GM18511 (cell line): ENCODE results near the gene IQCE.
"Not testable (repeated sequence)": the region's sequence is repeated elsewhere in the genome, so short reads cannot be mapped to it uniquely, and the experiment has no call there.

Source experiments
- ATAC-seq: cut with Tn5 transposase; IDR thresholded peaks from one replicate; pipeline ENCODE4 v1.9.1; 2021; ENCODE audit warnings: mild to moderate bottlenecking, moderate library complexity; ENCODE audit not compliant: unreplicated experiment

The IQCE gene

GRCh38 chr7:2520761-2521290 lies 38.0 kb upstream of the IQCE start:
- no peak for ATAC-seq

GRCh38 chr7:2521341-2521745 lies 37.4 kb upstream of the IQCE start:
- ATAC-seq: no peak

- ATAC-seq: peak; percentile 26
These were observed 36.7 kb upstream of the IQCE start for GRCh38 chr7:2521952-2522591.

- no peak for ATAC-seq
These were observed 35.9 kb upstream of the IQCE start for GRCh38 chr7:2522780-2523433.

GRCh38 chr7:2523461-2523936 lies 35.3 kb upstream of the IQCE start:
- no peak for ATAC-seq

- no peak for ATAC-seq
These were observed 34.6 kb upstream of the IQCE start for GRCh38 chr7:2523941-2524807.

- ATAC-seq: no peak
These were observed 33.7 kb upstream of the IQCE start for GRCh38 chr7:2524808-2525657.

GRCh38 chr7:2525658-2526630 lies 32.8 kb upstream of the IQCE start:
- no peak for ATAC-seq

- no peak for ATAC-seq
These were observed 31.9 kb upstream of the IQCE start for GRCh38 chr7:2526659-2527504.

GRCh38 chr7:2527505-2528467 lies 31.0 kb upstream of the IQCE start:
- ATAC-seq: no peak

- peak; percentile 6 for ATAC-seq
These were observed 30.2 kb upstream of the IQCE start for GRCh38 chr7:2528481-2529095.

- peak; percentile 71 for ATAC-seq
These were observed 29.4 kb upstream of the IQCE start for GRCh38 chr7:2529161-2530070.

GRCh38 chr7:2530071-2530987 lies 28.4 kb upstream of the IQCE start:
- ATAC-seq: peak; percentile 47

GRCh38 chr7:2530994-2531795 lies 27.6 kb upstream of the IQCE start:
- ATAC-seq: not testable (repeated sequence)
